HCEC 1CT (cell line): ENCODE data around the gene ANKRD12.
"Not testable (repeated sequence)": the region's sequence is repeated elsewhere in the genome, so short reads cannot be mapped to it uniquely, and the experiment has no call there.

Source experiments
- DNase-seq: peaks from one replicate; pipeline ENCODE4 v3.0.0-alpha.2; 2017

The ANKRD12 gene

DNA sequence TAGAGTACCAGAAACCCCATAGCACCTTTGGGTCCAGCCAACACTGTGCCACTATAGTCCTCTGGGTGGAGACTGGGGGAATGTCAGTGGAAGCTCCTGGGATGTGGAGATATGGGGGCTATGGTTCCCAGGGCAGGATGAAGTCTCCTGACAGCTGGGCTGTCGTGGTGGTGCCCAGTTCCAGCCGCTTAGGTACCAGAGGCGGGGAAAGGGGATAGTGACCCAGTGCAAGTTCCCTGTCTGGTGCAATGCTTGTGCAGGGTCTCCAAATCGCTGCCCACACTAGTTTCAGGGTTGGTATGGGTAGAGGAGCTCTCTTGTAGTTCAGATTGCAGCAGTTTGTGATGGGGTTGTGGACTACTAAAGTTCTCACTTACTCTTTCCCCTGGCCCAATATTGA is 97.9 kb downstream of the ANKRD12 start:
- no peak for DNase-seq

DNA sequence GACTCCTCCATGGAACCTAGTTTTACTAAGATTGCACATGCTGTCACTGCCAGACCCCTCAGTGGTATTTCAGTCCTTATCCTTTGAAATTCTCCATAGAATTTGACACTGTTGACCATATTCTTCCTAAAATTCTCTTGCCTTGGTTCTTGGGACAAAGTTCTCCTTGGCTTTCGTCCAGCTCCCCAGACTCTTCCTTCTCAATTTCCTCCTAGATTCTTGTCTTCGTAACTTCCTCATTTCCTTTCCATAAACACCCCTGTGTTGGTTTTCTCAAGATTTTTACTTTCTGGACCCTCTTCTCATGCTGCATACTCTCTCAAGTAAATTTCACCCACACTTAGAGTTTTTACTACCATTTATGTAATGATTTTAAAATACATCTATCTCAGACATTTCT is 101.4 kb downstream of the ANKRD12 start:
- DNase-seq = no peak

DNA sequence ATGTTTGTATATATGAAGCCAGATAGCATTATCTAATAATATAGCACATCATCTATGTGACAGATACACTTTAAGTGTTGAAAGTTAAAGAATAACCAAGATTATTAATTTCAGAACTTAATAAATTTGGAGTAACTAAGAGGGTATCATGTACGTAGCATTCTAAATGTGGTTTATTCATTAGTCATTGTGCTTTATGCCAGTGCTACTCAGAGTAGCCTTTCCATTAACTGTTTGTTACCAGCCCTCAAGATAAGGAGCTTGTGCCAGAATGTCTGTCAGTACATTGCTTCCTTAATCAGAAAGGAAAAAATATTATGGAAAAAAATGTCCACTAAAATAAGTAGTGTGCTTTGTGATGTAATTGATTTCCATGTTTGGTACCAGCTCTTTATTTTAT is 103.1 kb downstream of the ANKRD12 start:
- no peak for DNase-seq

DNA sequence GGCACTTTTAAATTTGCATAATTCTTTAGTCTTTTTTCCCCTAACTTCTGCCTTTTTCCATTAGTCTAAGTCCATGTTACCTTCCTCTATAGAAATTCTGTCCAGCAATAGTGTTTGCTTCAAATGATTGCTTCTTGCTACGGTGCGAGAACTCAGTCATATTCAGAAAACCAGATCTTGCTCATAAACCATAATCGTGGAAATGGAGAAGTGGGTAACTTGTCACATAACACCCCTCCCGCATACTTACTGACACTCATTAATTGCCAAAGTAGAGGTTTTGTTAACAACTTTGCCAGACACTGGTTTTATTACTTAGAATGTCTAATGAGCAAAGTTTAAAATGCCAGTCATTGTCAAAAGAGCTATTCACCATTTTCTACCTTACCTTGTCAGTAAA is 103.7 kb downstream of the ANKRD12 start:
- no peak for DNase-seq

DNA sequence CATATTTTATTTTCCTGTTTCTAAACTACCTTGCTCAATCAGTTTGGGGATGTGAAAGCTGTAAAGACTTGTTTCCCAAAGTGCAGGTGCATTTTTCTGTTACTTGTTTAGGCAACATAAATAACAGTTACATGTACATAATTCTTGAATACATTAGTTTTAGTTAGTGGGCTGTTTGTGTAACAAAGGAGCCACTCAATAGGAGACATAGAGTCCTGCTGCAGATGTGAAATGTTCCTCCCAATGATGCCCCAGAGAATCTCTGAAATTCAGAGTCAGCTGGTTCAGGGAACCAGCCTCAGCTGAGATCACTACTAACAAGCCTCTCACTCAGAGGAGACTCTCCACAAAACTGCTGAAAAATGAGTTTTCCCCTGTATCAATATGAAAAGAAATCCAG is 106.4 kb downstream of the ANKRD12 start:
- no peak for DNase-seq

DNA sequence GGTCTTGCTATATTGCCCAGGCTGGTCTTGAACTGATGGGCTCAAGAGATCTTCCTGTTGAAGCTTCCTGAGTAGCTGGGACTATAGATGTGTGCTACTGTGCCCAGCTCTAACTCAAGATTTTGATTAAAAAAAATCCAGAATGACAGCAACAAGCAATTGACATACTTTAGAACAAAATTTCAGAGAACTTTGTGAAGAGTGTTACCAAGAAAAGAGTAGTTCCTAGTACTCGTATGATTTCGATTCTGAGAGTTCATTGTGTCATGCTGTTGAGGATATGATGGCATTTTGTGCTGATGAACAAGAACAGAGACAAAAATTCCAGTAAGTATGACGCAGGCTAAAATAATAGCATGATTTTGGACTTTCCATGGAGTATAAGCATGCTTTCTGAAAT is 107.8 kb downstream of the ANKRD12 start:
- DNase-seq = no peak

DNA sequence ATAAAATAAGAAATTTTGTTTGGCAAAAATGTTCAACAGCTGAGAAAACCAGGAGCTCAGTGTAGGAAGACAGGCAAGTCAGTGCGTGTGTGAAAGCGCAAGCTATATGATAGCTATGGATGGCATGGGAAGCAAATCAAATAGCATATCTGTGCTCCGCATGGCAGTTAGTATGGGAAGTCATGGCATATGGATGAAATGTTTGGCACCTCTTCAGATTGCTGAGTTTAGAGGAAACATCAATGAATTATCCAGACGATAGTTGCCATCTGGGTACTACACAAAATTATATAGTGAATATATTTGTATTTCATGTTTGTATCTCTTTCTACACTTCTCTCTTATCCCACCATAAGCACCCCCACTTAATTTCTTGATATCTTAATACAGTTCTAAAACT is 112.1 kb downstream of the ANKRD12 start:
- DNase-seq = no peak

DNA sequence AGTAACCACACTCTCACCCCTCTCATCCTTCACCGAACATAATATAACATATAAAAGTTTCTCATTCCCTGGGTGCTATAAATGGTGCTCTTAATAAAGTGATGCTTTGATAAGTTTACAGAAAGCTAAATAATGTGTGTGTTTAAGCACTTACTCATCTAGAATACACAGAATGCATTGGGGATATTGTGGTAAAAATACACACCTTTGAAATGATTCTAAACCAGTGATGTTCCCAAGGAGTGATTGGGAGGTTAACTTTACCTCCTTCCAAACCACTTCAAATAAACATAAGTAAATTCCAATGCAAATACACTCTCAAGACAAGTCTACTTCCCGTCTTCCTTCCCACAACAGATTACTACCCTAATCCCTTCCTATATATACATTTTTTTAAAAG is 112.7 kb downstream of the ANKRD12 start:
- DNase-seq = peak; percentile 6

DNA sequence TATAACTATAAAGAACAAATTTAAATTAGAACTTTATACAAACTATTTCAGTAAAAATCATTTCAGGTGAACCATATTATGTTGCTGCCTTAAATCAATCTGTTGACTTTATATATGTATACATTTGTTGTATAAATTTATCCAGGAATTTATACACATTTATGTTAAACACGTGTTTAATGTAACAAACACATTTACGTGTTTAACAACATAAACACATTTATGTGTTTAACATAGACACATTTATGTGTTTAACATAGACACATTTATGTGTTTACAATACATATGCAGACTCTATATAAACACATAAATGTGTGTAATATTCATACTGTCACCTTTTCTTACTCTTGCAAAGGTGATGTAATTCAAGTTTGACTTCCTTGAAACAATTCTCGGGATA is 122.6 kb downstream of the ANKRD12 start:
- no peak for DNase-seq

DNA sequence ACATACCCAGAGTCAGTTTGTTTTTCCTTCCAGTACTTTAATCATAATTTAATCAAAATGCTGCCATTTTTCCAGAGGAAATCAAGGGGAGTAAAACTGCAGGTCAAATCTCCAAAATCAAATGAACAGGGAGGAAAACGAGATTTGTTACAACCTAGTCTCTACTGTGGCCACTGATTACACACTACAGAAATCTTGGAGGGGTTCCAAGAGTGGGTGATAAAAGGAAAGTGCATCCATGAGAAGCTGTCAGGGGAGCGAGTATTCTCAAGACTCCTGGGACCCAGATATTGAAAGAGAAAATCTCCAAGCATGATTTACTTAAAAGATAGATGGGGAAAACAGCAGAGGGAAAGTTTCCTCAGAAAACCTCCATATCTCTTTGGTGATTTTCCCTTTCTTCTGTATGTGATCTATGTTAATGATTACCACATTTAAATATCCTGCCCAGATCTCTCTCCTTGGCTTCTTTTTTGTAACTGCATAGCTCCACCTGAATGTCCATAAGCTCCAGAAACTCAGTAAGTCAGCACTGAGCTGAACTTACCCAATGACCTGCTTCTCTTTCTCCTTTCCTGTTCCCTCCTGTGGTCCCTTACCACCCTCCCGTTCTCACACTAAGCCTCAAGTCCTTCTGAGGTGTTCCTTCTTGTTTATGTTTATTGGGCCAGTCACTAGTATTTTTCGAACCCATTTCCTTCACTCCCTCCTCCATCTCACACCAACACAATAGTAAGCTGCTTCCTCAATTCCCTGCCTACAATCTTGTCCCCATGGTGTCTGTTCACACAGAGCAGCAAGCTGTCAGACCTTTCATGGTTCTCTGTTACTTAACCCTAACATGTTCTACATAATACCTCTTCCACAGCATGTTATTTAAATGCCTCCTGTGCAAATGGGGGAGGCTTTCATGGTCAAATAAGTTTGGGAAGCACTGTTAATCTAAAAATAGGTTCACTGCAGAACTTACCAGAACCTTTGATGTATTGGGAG is 124.1 kb downstream of the ANKRD12 start:
- no peak for DNase-seq

DNA sequence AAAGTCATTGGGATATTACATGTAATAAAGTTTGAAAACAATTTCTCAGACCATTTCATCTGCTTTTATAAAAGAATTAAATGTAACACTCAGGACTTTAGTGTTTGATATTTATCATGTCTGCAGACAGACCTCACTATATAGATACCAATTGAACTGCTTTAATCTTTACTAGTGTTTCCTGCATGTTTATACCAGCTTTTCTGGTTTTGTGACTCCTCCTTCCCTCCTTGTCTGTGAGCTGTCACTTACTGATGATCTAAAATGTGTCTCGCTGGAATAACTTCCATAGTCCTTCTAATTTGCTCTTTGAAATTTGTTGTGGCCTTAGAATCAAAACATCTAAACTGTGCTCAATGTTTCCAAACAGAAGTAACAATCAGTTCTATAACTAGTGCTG is 126.7 kb downstream of the ANKRD12 start:
- no peak for DNase-seq

DNA sequence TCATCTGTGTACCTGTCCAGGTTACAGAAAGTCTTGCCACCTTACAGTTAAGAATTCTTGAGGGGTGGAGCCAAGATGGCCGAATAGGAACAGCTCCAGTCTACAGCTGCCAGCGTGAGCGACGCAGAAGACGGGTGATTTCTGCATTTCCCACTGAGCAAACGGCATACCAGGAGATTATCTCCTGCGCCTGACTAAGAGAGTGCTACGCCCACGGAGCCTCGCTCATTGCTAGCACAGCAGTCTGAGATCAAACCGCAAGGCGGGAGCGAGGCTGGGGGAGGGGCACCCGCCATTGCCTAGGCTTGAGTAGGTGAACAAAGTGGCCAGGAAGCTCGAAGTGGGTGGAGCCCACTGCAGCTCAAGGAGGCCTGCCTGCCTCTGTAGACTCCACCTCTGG is 128.2 kb downstream of the ANKRD12 start:
- DNase-seq = not testable (repeated sequence)

DNA sequence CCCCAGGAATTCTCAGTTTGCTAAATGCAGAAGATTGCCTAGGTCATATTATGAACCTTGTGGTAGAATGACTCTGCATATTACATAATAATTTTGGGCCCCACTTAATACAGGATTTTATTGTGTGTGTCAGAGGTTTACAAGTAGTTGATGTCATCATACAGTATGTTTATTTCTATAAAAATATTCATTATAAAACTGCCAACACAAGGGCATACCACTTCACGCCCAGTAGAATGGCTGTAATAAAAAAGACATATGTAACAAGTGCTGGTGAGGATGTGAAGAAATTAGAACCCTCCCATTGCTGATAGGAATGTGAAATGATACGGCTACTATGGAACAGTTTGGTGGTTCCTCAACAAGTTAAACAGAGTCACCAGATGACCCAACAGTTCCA is 136.6 kb downstream of the ANKRD12 start:
- peak; percentile 7 for DNase-seq

DNA sequence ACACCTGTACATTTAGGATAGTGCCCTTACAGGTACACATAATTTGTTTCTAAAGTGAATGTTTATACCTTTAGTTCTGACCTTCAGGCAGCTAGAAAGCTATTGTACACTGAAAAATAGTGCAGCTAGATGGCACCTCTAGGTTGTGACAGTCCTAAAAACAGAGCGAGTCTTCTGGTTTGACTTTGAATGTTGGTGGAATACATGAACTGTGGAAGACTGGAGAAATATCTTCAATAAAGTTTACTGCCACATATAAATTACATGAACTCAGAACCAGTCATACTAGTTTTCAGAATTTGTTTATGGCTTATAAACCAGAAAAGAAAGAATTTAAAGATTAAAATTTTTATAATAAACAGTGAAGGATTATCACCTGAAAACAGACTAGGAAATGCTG is 139.3 kb downstream of the ANKRD12 start:
- no peak for DNase-seq

DNA sequence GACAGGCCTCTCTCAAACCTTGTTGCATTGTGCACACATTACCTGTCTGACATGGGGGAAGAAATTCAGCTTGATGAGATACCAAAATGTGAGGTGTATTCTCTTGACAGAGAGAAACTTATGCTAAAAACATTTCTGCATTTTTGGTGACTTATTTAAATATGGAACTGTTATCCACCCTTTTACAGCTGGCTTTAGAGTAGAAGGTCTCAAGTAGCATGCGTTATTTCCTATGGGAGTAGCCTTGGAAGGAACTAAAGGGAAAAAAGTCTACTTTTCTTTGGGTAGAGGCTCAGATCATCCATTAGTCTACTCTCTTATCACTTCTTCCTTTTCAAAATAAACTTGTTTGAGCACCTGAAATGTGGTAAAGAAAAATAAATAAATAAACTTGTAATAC is 141.4 kb downstream of the ANKRD12 start:
- DNase-seq = no peak

DNA sequence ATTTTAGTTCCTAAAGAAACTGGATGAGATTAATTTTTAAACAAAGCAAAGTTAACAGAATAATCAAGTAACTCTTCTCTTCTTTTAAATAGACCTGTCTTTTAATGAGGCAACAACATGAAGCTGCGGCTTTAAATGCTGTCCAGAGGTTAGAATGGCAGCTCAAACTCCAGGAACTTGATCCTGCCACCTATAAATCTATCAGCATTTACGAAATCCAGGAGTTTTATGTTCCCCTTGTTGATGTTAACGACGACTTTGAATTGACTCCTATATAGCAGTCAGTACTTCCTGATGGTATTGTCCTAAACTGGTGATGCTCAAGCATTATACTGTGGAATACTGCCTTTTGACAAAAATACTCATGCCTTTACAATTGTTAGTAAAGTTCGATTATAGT is 144.3 kb downstream of the ANKRD12 start:
- DNase-seq = no peak

DNA sequence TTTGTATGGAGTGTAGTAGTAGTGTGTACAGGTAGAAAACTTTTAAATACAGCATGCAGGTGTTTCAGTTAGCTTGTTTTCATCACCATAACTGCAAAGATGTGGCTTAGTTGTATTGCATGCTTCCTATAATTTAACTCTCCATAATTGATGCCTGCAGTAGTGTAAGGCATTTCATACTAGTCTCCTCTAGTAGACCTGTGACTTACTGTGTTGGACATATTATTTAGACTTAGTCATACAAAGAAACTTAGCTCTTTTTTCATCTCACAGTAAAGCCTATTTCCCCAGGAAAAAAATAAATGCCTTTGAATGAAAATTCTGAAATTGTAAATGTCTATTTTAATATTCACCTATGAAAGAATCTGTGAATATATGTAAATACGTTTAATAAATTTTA is 145.2 kb downstream of the ANKRD12 start:
- DNase-seq = peak; percentile 6

DNA sequence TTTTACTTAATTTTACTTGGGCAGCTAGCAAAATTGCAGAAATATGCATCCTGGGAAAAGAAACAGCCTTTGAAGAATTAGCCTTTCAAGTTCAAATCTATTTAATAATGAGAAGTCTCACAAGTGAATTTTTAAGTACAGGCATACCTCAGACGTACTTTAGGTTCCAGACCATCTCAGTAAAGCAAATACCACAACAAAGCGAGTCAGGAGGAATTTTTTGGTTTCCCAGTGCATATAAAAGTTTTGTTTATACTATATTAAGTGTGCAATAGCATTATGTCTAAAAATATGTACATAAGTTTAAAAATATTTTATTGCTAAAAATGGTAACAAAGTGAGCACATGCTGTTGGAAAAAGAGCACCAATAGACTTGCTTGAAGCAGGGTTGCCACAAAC is 147.2 kb downstream of the ANKRD12 start:
- peak; percentile 33 for DNase-seq

DNA sequence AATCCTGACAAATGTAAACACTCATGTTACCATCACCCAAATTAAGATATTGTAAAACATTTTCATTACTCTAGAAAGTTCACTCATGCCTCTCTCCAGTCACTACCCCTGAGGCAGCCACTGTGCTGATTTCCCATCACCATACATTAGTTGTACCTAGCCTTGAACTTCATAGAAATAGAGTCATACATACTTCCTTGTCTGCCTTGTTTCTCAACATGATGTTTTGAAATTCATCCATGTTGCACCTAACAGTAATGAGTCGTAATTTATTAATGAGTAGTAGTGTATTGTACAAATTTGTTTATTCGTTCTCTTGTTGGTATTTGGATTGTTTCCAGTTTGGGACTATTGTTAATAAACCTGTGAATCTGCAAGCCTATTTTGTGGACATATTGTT is 149.0 kb downstream of the ANKRD12 start:
- no peak for DNase-seq

DNA sequence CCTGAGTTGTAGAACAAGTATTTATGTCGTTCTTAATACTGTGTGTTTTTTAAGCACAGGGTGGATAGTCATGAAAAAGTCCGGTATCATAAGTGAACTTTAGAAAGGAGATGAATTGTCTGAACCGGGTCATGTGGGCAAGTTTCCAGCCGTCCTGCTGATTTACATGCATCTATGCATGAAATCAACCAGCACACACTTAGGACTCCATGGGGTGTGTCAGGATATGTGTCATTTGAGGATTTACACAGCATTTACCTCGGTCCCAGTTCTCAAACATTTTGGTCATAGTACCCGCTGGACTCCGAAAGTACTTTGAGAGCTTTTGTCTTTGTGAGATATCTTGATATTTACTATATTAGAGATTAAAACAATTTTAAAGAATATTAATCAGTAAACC is 150.5 kb downstream of the ANKRD12 start:
- no peak for DNase-seq

DNA sequence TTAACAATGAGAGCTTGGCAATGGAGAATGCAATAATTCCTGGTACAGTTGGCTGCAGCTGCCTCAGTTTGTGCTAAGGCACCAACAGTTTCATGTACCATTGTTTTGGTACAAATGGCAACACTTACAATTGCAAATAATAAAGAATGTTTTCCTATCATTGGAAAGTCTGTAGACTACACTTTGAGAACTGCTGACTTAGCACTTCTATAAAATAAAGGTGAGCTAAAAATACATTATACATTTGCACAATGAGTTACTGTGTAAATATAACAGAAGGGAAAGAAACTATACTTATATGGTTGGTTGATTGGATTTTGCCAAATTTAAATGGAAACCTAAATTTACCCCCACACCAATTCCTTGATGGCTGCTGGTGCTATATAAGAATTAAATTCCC is 153.1 kb downstream of the ANKRD12 start:
- DNase-seq = no peak

DNA sequence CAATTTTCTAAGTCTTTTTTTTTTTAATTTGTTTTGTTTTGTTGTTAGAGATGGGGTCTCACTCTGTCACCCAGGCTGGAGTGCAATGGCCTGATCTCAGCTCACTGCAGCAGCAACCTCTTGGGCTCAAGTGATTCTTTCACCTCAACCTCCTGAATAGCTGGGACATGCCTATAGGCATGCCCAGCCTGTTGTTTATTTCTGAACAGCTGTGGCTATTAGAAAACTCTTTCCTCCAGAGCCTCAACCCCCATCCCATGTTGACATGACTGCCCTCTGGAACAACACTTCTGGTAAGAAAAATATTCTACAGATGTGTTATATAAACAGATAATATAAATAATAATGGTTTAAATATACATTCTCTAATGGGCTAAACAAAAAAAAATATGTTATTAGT is 153.6 kb downstream of the ANKRD12 start:
- DNase-seq = no peak

DNA sequence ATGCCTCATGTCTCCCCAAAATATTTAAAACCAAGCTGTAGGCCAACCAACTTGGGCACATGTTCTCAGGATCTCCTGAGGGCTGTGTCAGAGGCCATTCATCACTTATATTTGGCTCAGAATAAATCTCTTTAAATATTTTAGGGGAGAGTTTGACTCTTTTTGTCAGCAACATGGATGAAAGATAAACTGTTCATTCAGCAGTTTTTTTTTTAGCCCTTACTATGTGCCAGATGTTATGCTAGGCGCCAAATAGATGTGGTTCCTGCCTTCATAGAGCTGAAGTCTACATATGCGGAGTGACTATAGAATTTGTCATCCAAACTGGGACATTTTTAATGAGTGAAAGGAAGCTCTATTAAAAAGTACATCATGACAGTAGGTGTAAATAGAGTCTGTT is 155.5 kb downstream of the ANKRD12 start:
- DNase-seq = no peak

DNA sequence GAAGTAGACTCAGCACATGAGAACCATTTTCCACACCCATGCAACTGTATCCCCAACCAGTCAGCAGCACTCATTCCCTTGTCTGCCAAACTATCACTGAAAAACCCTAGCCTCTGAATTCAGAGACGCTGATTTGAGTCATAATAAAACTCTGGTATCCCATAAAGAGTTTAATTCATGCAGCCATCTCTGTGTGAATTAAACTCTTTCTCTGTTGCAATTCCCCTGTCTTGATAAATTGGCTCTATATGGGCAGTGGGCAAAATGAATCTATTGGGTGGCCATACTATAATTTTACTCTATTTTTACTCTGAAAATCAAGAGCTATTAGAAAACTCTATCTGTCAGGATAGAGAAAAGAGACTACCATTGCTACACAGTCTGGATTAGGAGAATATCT is 157.4 kb downstream of the ANKRD12 start:
- no peak for DNase-seq
